ENCODE measurements around the gene PPIF.

PPIF gene

GRCh38 chr10:79305988-79306387, 41.3 kb upstream of the PPIF start:
- no peaks in the 10 kb centered on the region for H3K4me1 ChIP-seq (ENCODE audit: insufficient read depth, poor library complexity, severe bottlenecking)
- no peak overlapping the region for H3K4me3 ChIP-seq (ENCODE audit: severe bottlenecking)
- peaks cover 39% of the 10 kb centered on the region for H3K36me3 ChIP-seq (ENCODE audit: low read depth)
- H3K27me3 ChIP-seq (ENCODE audit: insufficient read depth, poor library complexity, severe bottlenecking) = no peaks in the 10 kb centered on the region
- H3K27ac ChIP-seq (ENCODE audit: poor library complexity, severe bottlenecking) = no peak overlapping the region
- DNase-seq (ENCODE audit: low spot score) = no peak
- ATAC-seq (ENCODE audit: low read depth) = no peak
- TF ChIP-seq CTCF (IDR thresholded peaks at IDR 0.05; ENCODE audit: poor library complexity, severe bottlenecking) = no peak
- H3K9me3 ChIP-seq (ENCODE audit: severe bottlenecking) = no peaks in the 10 kb centered on the region

- H3K36me3 ChIP-seq (ENCODE audit: low read depth) = peaks cover 32% of the 10 kb centered on the region
Measured at GRCh38 chr10:79306644-79307220, 40.5 kb upstream of the PPIF start.

GRCh38 chr10:79308016-79308415, 39.3 kb upstream of the PPIF start:
- TF ChIP-seq CTCF (IDR thresholded peaks at IDR 0.05; ENCODE audit: poor library complexity, severe bottlenecking) = no peak
- no peaks in the 10 kb centered on the region for H3K27me3 ChIP-seq (ENCODE audit: insufficient read depth, poor library complexity, severe bottlenecking)
- DNase-seq (ENCODE audit: low spot score) (no peak), ATAC-seq (ENCODE audit: low read depth) (no peak)
- H3K4me1 ChIP-seq (ENCODE audit: insufficient read depth, poor library complexity, severe bottlenecking) = no peaks in the 10 kb centered on the region
- H3K27ac ChIP-seq (ENCODE audit: poor library complexity, severe bottlenecking) = no peak overlapping the region
- no peak overlapping the region for H3K4me3 ChIP-seq (ENCODE audit: severe bottlenecking)
- peaks cover 33% of the 10 kb centered on the region for H3K36me3 ChIP-seq (ENCODE audit: low read depth)
- no peaks in the 10 kb centered on the region for H3K9me3 ChIP-seq (ENCODE audit: severe bottlenecking)

More at GRCh38 chr10:79306644-79307220, 40.5 kb upstream of the PPIF start:
- no peaks in the 10 kb centered on the region for H3K4me1 ChIP-seq (ENCODE audit: insufficient read depth, poor library complexity, severe bottlenecking)
- no peak overlapping the region for H3K4me3 ChIP-seq (ENCODE audit: severe bottlenecking)
- DNase-seq (ENCODE audit: low spot score) = no peak
- H3K9me3 ChIP-seq (ENCODE audit: severe bottlenecking) = no peaks in the 10 kb centered on the region
- TF ChIP-seq CTCF (IDR thresholded peaks at IDR 0.05; ENCODE audit: poor library complexity, severe bottlenecking) = no peak
- H3K27me3 ChIP-seq (ENCODE audit: insufficient read depth, poor library complexity, severe bottlenecking) = no peaks in the 10 kb centered on the region
- H3K27ac ChIP-seq (ENCODE audit: poor library complexity, severe bottlenecking) = no peak overlapping the region
- ATAC-seq (ENCODE audit: low read depth) = no peak

GRCh38 chr10:79308969-79309665, 38.2 kb upstream of the PPIF start:
- H3K27ac ChIP-seq (ENCODE audit: poor library complexity, severe bottlenecking) = no peak overlapping the region
- H3K4me1 ChIP-seq (ENCODE audit: insufficient read depth, poor library complexity, severe bottlenecking) = no peaks in the 10 kb centered on the region
- H3K36me3 ChIP-seq (ENCODE audit: low read depth) = peaks cover 28% of the 10 kb centered on the region
- TF ChIP-seq CTCF (IDR thresholded peaks at IDR 0.05; ENCODE audit: poor library complexity, severe bottlenecking) = no peak
- no peak for ATAC-seq (ENCODE audit: low read depth)
- no peak overlapping the region for H3K4me3 ChIP-seq (ENCODE audit: severe bottlenecking)
- no peaks in the 10 kb centered on the region for H3K9me3 ChIP-seq (ENCODE audit: severe bottlenecking)
- no peak for DNase-seq (ENCODE audit: low spot score)
- H3K27me3 ChIP-seq (ENCODE audit: insufficient read depth, poor library complexity, severe bottlenecking) = no peaks in the 10 kb centered on the region
